Kidney tubule cell (primary cell): ENCODE results near the gene LRRC10B.
A peak's percentile ranks its signal among the peaks of the same experiment; 100 is the strongest.
"Not testable (repeated sequence)": the region's sequence is repeated elsewhere in the genome, so short reads cannot be mapped to it uniquely, and the experiment has no call there.

Experiments used
- DNase-seq: peaks from one replicate; pipeline ENCODE4 v3.0.0-alpha.2; 2018; ENCODE audit warnings: low spot score

Gene LRRC10B

GRCh38 chr11:61507962-61508861 is at the start of gene LRRC10B:
Gene LRRC10B, plus strand, starts transcription at chr11:61508749. Its CDS starts 250 bp downstream, at chr11:61508999.
- DNase-seq = peak; percentile 29

GRCh38 chr11:61460474-61460881 is 48.1 kb upstream of the LRRC10B start:
- no peak for DNase-seq

- DNase-seq = no peak
Observed at GRCh38 chr11:61460986-61461385, 47.6 kb upstream of the LRRC10B start.

- peak; percentile 23 for DNase-seq
Observed at GRCh38 chr11:61467602-61468001, 40.9 kb upstream of the LRRC10B start.

GRCh38 chr11:61468002-61468401 is 40.5 kb upstream of the LRRC10B start:
- DNase-seq = no peak

- no peak for DNase-seq
Observed at GRCh38 chr11:61472282-61472681, 36.3 kb upstream of the LRRC10B start.

- no peak for DNase-seq
Observed at GRCh38 chr11:61472868-61473267, 35.7 kb upstream of the LRRC10B start.

GRCh38 chr11:61473370-61474012 is 35.1 kb upstream of the LRRC10B start:
- DNase-seq = no peak

GRCh38 chr11:61474013-61474643 is 34.4 kb upstream of the LRRC10B start:
- no peak for DNase-seq

GRCh38 chr11:61475433-61475832 is 33.1 kb upstream of the LRRC10B start:
- DNase-seq = no peak

- no peak for DNase-seq
Observed at GRCh38 chr11:61476371-61476770, 32.2 kb upstream of the LRRC10B start.

- DNase-seq = no peak
Observed at GRCh38 chr11:61477126-61477525, 31.4 kb upstream of the LRRC10B start.

- peak; percentile 22 for DNase-seq
Observed at GRCh38 chr11:61477727-61478148, 30.8 kb upstream of the LRRC10B start.

GRCh38 chr11:61479360-61480058 is 29.0 kb upstream of the LRRC10B start:
- not testable (repeated sequence) for DNase-seq

GRCh38 chr11:61480261-61480993 is 28.1 kb upstream of the LRRC10B start:
- no peak for DNase-seq

- peak; percentile 25 for DNase-seq
Observed at GRCh38 chr11:61480994-61481335, 27.6 kb upstream of the LRRC10B start.

- no peak for DNase-seq
Observed at GRCh38 chr11:61481806-61482205, 26.7 kb upstream of the LRRC10B start.

- no peak for DNase-seq
Observed at GRCh38 chr11:61482513-61482912, 26.0 kb upstream of the LRRC10B start.

GRCh38 chr11:61484541-61484940 is 24.0 kb upstream of the LRRC10B start:
- no peak for DNase-seq

GRCh38 chr11:61485080-61485479 is 23.5 kb upstream of the LRRC10B start:
- no peak for DNase-seq

- DNase-seq = no peak
Observed at GRCh38 chr11:61486011-61486620, 22.4 kb upstream of the LRRC10B start.
